HG03457 (cell line): ENCODE data around the gene LRCH1.
"Not testable (repeated sequence)": the region's sequence is repeated elsewhere in the genome, so short reads cannot be mapped to it uniquely, and the experiment has no call there.

Experiments used
- ATAC-seq: cut with Tn5 transposase; IDR thresholded peaks from one replicate; pipeline ENCODE4 v1.9.1; 2021; ENCODE audit warnings: moderate number of reproducible peaks; ENCODE audit not compliant: unreplicated experiment

Gene LRCH1

GRCh38 chr13:46738766-46739165, 185.8 kb downstream of the LRCH1 start:
- no peak for ATAC-seq

GRCh38 chr13:46739447-46740098, 186.6 kb downstream of the LRCH1 start:
- ATAC-seq, result no peak

GRCh38 chr13:46743191-46743590, 190.2 kb downstream of the LRCH1 start:
- ATAC-seq, result no peak

GRCh38 chr13:46745062-46745461, 192.1 kb downstream of the LRCH1 start:
- no peak for ATAC-seq

- ATAC-seq, result no peak
These were observed 192.7 kb downstream of the LRCH1 start for GRCh38 chr13:46745706-46746105.

GRCh38 chr13:46747031-46747820, 194.3 kb downstream of the LRCH1 start:
- ATAC-seq, result no peak

GRCh38 chr13:46748300-46748699, 195.3 kb downstream of the LRCH1 start:
- no peak for ATAC-seq

- no peak for ATAC-seq
These were observed 197.0 kb downstream of the LRCH1 start for GRCh38 chr13:46749951-46750350.

- ATAC-seq, result peak; percentile 86
These were observed 199.1 kb downstream of the LRCH1 start for GRCh38 chr13:46751811-46752635.

GRCh38 chr13:46753137-46753536, 200.2 kb downstream of the LRCH1 start:
- ATAC-seq, result no peak

- no peak for ATAC-seq
These were observed 200.9 kb downstream of the LRCH1 start for GRCh38 chr13:46753917-46754316.

- ATAC-seq, result no peak
These were observed 201.8 kb downstream of the LRCH1 start for GRCh38 chr13:46754812-46755211.

GRCh38 chr13:46755508-46755907, 202.5 kb downstream of the LRCH1 start:
- ATAC-seq, result not testable (repeated sequence)

GRCh38 chr13:46756977-46757376, 204.0 kb downstream of the LRCH1 start:
- no peak for ATAC-seq

- no peak for ATAC-seq
These were observed 204.7 kb downstream of the LRCH1 start for GRCh38 chr13:46757640-46758039.

GRCh38 chr13:46759846-46760245, 206.9 kb downstream of the LRCH1 start:
- no peak for ATAC-seq

GRCh38 chr13:46761174-46761573, 208.2 kb downstream of the LRCH1 start:
- ATAC-seq, result no peak

- ATAC-seq, result no peak
These were observed 208.9 kb downstream of the LRCH1 start for GRCh38 chr13:46761866-46762265.

GRCh38 chr13:46769925-46770324, 217.0 kb downstream of the LRCH1 start:
- not testable (repeated sequence) for ATAC-seq

- no peak for ATAC-seq
These were observed 218.7 kb downstream of the LRCH1 start for GRCh38 chr13:46771693-46772092.

GRCh38 chr13:46773541-46773940, 220.6 kb downstream of the LRCH1 start:
- no peak for ATAC-seq
